Panc1 (cell line): ENCODE measurements around the gene ADGRE3. TPM values are rescaled to one million over a fixed set of nuclear protein-coding genes. Genes with fewer than 3 reads are reported as not detected.

Source experiments
- ATAC-seq: fragments of 200-7000 bp; cut with Tn5 transposase; 2 replicates; pipeline ENCODE4 v1.9.1; 2020; ENCODE audit warnings: mild to moderate bottlenecking, moderate library complexity
- BruUV-seq: library from RNA; stranded (reverse); fragments of 400-500 nt; replicated peaks from 2 replicates; lab custom pipeline; 2021; lab: Mats Ljungman, UMichigan
- CTCF ChIA-PET: fragments of 300-600 bp; sonication (Branson Sonifier 250); formaldehyde crosslinking; loops from one replicate; lab custom pipeline; 2022; ENCODE audit warnings: antibody characterized with exemption; lab: Charles Lee
- POLR2A ChIA-PET: fragments of 300-600 bp; sonication (Branson Sonifier 250); formaldehyde crosslinking; loops from one replicate; lab custom pipeline; 2022; ENCODE audit warnings: antibody characterized with exemption; lab: Charles Lee
- DNase-seq: peaks from one replicate; pipeline ENCODE4 v3.0.0-alpha.2; 2010; ENCODE audit warnings: low read depth, low spot score
- H3K27ac ChIP-seq: 2 replicates; pipeline ENCODE4 v1.5.1; 2011; ENCODE audit warnings: mild to moderate bottlenecking, low read length, inconsistent platforms
- H3K27me3 ChIP-seq: fragments of 200-500 bp; sonication (Bioruptor generic); 2 replicates; pipeline ENCODE4 v1.6.0; 2014; ENCODE audit warnings: low read length, inconsistent platforms; ENCODE audit not compliant: control insufficient read depth, insufficient read depth
- H3K36me3 ChIP-seq: fragments of 200-500 bp; sonication (Bioruptor generic); 2 replicates; pipeline ENCODE4 v1.5.1; 2014; ENCODE audit warnings: inconsistent platforms, mild to moderate bottlenecking, low read length, moderate library complexity; ENCODE audit not compliant: control insufficient read depth, insufficient read depth
- H3K4me1 ChIP-seq: 2 replicates; pipeline ENCODE4 v1.5.1; 2011; ENCODE audit warnings: inconsistent platforms, mild to moderate bottlenecking, low read length, moderate library complexity; ENCODE audit not compliant: control insufficient read depth, insufficient read depth
- H3K4me3 ChIP-seq, 2 experiments: 2 replicates each; pipeline ENCODE4 v1.5.1; 2011 to 2012; ENCODE audit warnings: low read depth in 2 of 2, low read length in 2 of 2, mild to moderate bottlenecking in 2 of 2, inconsistent platforms in 1 of 2, moderate library complexity in 1 of 2
- H3K9me3 ChIP-seq: fragments of 200-500 bp; sonication (Bioruptor generic); 2 replicates; pipeline ENCODE4 v1.5.1; 2014; ENCODE audit warnings: low read depth, mild to moderate bottlenecking, inconsistent platforms, low read length, moderate library complexity; ENCODE audit not compliant: control insufficient read depth, insufficient read depth
- POLR2AphosphoS5 ChIP-seq: IDR thresholded peaks from 2 replicates; pipeline ENCODE4 v1.6.1; 2012; ENCODE audit warnings: mild to moderate bottlenecking, low read depth, low read length, moderate library complexity
- REST ChIP-seq, 2 experiments: IDR thresholded peaks; 2 replicates each; pipeline ENCODE4 v1.6.1; 2011 to 2012; ENCODE audit warnings: low read depth in 2 of 2, control low read depth in 1 of 2, low read length in 1 of 2, mild to moderate bottlenecking in 1 of 2, moderate library complexity in 1 of 2; ENCODE audit not compliant: insufficient read depth in 1 of 2
- SIN3A ChIP-seq: IDR thresholded peaks from 2 replicates; pipeline ENCODE4 v1.6.1; 2012; ENCODE audit warnings: low read depth, mild to moderate bottlenecking, low read length, moderate library complexity, borderline replicate concordance; ENCODE audit not compliant: insufficient read depth
- TCF7L2 ChIP-seq: IDR thresholded peaks from 2 replicates; pipeline ENCODE4 v1.6.1; 2011; ENCODE audit warnings: mild to moderate bottlenecking, low read depth, low read length, inconsistent platforms
- in situ Hi-C: cut with HindIII; loops from 2 replicates; pipeline ENCODE4 v1.10.0; 2016; ENCODE audit warnings: low sequenced_read_pairs, low pct_unique_long_range_greater_than_20kb
- intact Hi-C: fragments of 100-400 bp; cut with micrococcal nuclease; formaldehyde crosslinking; loops from one replicate; pipeline ENCODE4 v1.10.0; 2022; ENCODE audit not compliant: unreplicated experiment
- total RNA-seq: library from RNA; stranded (reverse); gene quantifications from one replicate; pipeline ENCODE4 v1.2.1, GENCODE V29; 2021; ENCODE audit not compliant: unreplicated experiment
- TF ChIP-seq, protein P1 (sequence below): fragments of 450-650 bp; IDR thresholded peaks from 2 replicates; pipeline ENCODE4 v1.5.1; 2017; ENCODE audit warnings: mild to moderate bottlenecking

Gene ADGRE3
- total RNA-seq, 1 experiment from 2014 or later, result not detected

GRCh38 chr19:14619404-14619803, 55.2 kb downstream of the ADGRE3 start:
- DNase-seq (no peak), ATAC-seq (no peak)
- H3K36me3 ChIP-seq, result no peaks in the 10 kb centered on the region
- in situ Hi-C loops (no loop called here), intact Hi-C loops (no loop called here)
- no peak overlapping the region for H3K27ac ChIP-seq
- BruUV-seq, result no TSS peak
- no peak overlapping the region for H3K4me3 ChIP-seq
- TF ChIP-seq TCF7L2 (no peak), SIN3A (no peak), POLR2AphosphoS5 (no peak), REST (IDR thresholded peaks at IDR 0.05; ENCODE audit: insufficient read depth in 1 of 2, low read depth in 2 of 2, low read length in 1 of 2) (no peak)
- TF ChIP-seq, protein P1, sequence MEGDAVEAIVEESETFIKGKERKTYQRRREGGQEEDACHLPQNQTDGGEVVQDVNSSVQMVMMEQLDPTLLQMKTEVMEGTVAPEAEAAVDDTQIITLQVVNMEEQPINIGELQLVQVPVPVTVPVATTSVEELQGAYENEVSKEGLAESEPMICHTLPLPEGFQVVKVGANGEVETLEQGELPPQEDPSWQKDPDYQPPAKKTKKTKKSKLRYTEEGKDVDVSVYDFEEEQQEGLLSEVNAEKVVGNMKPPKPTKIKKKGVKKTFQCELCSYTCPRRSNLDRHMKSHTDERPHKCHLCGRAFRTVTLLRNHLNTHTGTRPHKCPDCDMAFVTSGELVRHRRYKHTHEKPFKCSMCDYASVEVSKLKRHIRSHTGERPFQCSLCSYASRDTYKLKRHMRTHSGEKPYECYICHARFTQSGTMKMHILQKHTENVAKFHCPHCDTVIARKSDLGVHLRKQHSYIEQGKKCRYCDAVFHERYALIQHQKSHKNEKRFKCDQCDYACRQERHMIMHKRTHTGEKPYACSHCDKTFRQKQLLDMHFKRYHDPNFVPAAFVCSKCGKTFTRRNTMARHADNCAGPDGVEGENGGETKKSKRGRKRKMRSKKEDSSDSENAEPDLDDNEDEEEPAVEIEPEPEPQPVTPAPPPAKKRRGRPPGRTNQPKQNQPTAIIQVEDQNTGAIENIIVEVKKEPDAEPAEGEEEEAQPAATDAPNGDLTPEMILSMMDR, result no peak
- no peaks in the 10 kb centered on the region for H3K27me3 ChIP-seq
- H3K4me1 ChIP-seq, result no peaks in the 10 kb centered on the region
- POLR2A ChIA-PET, result interaction anchor here (0.6 kb wide), 1 partner anchor 27 kb away, joined by 3 read pairs; no protein-coding TSS in a partner anchor
- H3K9me3 ChIP-seq, result peaks cover 6% of the 10 kb centered on the region; the same call in 1 of the 2 replicates
- CTCF ChIA-PET, result no interaction called here

GRCh38 chr19:14616407-14616806, 58.2 kb downstream of the ADGRE3 start:
- Histone ChIP-seq H3K27ac (no peak overlapping the region), H3K27me3 (no peaks in the 10 kb centered on the region), H3K4me1 (no peaks in the 10 kb centered on the region), H3K36me3 (no peaks in the 10 kb centered on the region), H3K9me3 (peaks cover 6% of the 10 kb centered on the region; the same call in 1 of the 2 replicates), H3K4me3 (no peak overlapping the region)
- ATAC-seq (no peak), DNase-seq (no peak)
- in situ Hi-C loops, result no loop called here
- POLR2A ChIA-PET, result no interaction called here
- no TSS peak for BruUV-seq
- intact Hi-C loops, result no loop called here
- no peak for TF ChIP-seq REST (IDR thresholded peaks at IDR 0.05; ENCODE audit: insufficient read depth in 1 of 2, low read depth in 2 of 2, low read length in 1 of 2)
- TF ChIP-seq, protein P1, result no peak
- no peak for TF ChIP-seq TCF7L2
- no peak for TF ChIP-seq POLR2AphosphoS5
- no peak for TF ChIP-seq SIN3A
- CTCF ChIA-PET, result no interaction called here
